ENCODE measurements around the gene EMC1. TPM values are rescaled to one million over a fixed set of nuclear protein-coding genes. Genes with fewer than 3 reads are reported as not detected.

EMC1 gene
- total RNA-seq, 2 donors from 2014 or later: 39.3 to 63.0 TPM

DNA sequence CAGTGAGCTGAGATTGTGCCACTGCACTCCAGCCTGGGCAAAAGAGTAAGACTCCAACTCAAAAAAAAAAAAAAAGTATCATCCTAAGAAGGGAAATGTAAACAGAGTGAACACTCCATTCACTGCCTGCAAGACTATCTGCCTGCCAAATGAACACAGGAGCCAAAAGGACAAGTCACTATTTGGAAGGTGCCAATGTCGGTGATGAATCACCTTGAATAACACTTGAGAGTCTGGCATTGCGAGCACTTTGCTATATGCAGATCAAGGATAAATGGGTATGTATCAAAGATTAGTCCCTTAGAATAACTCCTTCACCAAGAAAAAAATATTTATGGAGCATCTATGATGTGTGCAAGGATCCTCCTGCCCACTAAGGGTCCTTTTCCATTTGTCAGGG is 47.9 kb downstream of the EMC1 start:
- DNase-seq (ENCODE audit: low spot score): peak; percentile 59
- Histone ChIP-seq H3K27me3 (replicated peaks; ENCODE audit: insufficient read depth) (no peaks in the 10 kb centered on the region), H3K27ac (peak overlapping the region; percentile 59 to 66), H3K4me1 (ENCODE audit: control insufficient read depth in 1 of 2, low read depth in 2 of 2) (peaks cover 55 to 78% of the 10 kb centered on the region in 2 donors), H3K9me3 (no peaks in the 10 kb centered on the region), H3K4me3 (peak overlapping the region; percentile 23), H3K36me3 (peaks cover 16% of the 10 kb centered on the region)
- ATAC-seq (ENCODE audit: insufficient number of reproducible peaks, low FRiP score, low read depth): peak; percentile 87
- TF ChIP-seq, protein P1, sequence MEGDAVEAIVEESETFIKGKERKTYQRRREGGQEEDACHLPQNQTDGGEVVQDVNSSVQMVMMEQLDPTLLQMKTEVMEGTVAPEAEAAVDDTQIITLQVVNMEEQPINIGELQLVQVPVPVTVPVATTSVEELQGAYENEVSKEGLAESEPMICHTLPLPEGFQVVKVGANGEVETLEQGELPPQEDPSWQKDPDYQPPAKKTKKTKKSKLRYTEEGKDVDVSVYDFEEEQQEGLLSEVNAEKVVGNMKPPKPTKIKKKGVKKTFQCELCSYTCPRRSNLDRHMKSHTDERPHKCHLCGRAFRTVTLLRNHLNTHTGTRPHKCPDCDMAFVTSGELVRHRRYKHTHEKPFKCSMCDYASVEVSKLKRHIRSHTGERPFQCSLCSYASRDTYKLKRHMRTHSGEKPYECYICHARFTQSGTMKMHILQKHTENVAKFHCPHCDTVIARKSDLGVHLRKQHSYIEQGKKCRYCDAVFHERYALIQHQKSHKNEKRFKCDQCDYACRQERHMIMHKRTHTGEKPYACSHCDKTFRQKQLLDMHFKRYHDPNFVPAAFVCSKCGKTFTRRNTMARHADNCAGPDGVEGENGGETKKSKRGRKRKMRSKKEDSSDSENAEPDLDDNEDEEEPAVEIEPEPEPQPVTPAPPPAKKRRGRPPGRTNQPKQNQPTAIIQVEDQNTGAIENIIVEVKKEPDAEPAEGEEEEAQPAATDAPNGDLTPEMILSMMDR (IDR thresholded peaks at IDR 0.05): no peak

DNA sequence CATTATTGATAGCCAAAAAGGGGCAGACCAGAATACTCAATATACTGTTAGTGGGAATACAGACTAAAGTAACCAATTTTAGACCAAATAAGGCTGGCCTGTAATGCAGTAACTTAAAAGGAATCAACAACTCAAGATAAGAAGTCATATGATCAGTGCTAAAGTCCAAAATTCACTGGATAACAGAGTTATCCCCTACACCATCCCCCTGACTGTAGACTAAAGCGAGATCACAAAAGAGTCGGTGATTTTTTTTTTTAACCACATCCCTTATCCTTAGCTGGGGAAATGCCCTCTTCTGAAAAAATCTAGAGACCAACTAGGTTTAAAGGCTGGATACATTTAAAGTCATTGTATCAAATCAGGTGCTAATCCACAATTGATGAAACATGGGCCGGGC is 48.9 kb downstream of the EMC1 start:
- Histone ChIP-seq H3K36me3 (peaks cover 26% of the 10 kb centered on the region), H3K27me3 (replicated peaks; ENCODE audit: insufficient read depth) (no peaks in the 10 kb centered on the region), H3K4me3 (no peak overlapping the region), H3K4me1 (ENCODE audit: control insufficient read depth in 1 of 2, low read depth in 2 of 2) (peaks cover 48 to 68% of the 10 kb centered on the region in 2 donors), H3K9me3 (no peaks in the 10 kb centered on the region), H3K27ac (peak overlapping the region; percentile 59 to 66)
- DNase-seq (ENCODE audit: low spot score) (no peak), ATAC-seq (ENCODE audit: insufficient number of reproducible peaks, low FRiP score, low read depth) (no peak)
- TF ChIP-seq, protein P1 (IDR thresholded peaks at IDR 0.05): no peak

DNA sequence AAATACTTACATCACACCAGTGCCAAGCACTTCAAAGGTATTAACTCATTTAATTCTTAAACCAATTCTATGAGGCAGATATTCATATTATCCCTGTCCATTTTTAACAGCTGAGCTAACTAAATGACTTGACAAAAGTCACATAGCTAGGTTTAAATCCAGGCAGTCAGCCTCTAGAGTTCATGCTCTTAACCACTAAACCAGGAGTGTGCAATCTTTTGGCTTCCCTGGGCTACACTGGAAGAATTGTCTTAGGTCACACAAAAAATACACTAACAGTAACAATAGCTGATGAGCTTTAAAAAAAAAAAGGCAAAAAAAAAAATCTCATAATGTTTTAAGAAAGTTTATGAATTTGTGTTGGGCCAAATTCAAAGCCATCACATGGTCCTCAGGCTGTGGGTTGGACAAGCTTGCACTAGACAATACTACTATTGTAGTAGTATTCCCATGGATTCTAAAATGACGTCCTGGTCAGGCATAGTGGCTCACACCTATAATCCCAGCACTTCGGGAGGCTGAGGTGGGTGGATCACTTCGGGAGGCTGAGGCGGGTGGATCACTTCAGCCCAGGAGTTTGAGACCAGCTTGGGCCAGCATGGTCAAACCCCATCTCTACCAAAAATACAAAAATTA is 51.2 kb downstream of the EMC1 start:
- DNase-seq (ENCODE audit: low spot score) (no peak), ATAC-seq (ENCODE audit: insufficient number of reproducible peaks, low FRiP score, low read depth) (no peak)
- Histone ChIP-seq H3K36me3 (peaks cover 45% of the 10 kb centered on the region), H3K9me3 (no peaks in the 10 kb centered on the region), H3K4me1 (ENCODE audit: control insufficient read depth in 1 of 2, low read depth in 2 of 2) (peaks cover 33 to 45% of the 10 kb centered on the region in 2 donors), H3K27ac (no peak overlapping the region), H3K27me3 (replicated peaks; ENCODE audit: insufficient read depth) (no peaks in the 10 kb centered on the region), H3K4me3 (no peak overlapping the region)
- TF ChIP-seq, protein P1 (IDR thresholded peaks at IDR 0.05): no peak

DNA sequence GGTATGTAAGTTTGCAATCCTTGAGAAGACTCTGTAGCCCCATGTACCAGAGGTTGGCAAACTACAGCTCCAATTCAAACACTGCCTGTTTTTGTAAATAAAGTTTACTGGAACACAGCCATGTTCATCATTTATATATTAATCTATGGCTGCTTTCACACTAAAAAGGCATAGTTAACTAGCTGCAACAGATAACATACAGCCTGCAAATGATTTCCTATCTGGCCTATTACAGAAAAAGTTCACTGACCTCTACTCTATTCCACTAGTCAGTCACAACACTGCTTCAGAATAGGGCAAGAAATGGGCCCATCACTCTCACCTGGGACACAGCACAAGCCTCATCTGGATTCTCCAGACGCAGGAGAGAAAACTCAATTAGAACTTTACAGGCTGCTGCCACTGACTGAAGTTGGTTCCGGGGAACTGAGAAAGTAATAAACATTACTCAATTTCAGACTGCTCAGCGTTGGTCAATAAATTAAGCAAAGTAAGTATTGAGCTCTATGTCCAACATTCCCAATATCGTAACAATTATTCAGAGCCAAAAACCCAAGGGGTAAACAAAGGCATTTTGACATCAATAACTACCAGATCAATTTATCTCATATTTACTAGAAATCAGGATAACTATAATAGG is 51.9 kb downstream of the EMC1 start:
- TF ChIP-seq, protein P1 (IDR thresholded peaks at IDR 0.05): no peak
- peaks cover 27 to 38% of the 10 kb centered on the region in 2 donors for H3K4me1 ChIP-seq (ENCODE audit: control insufficient read depth in 1 of 2, low read depth in 2 of 2)
- H3K27ac ChIP-seq: no peak overlapping the region
- H3K4me3 ChIP-seq: no peak overlapping the region
- ATAC-seq (ENCODE audit: insufficient number of reproducible peaks, low FRiP score, low read depth): no peak
- peaks cover 45% of the 10 kb centered on the region for H3K36me3 ChIP-seq
- no peaks in the 10 kb centered on the region for H3K9me3 ChIP-seq
- H3K27me3 ChIP-seq (replicated peaks; ENCODE audit: insufficient read depth): no peaks in the 10 kb centered on the region
- no peak for DNase-seq (ENCODE audit: low spot score)

DNA sequence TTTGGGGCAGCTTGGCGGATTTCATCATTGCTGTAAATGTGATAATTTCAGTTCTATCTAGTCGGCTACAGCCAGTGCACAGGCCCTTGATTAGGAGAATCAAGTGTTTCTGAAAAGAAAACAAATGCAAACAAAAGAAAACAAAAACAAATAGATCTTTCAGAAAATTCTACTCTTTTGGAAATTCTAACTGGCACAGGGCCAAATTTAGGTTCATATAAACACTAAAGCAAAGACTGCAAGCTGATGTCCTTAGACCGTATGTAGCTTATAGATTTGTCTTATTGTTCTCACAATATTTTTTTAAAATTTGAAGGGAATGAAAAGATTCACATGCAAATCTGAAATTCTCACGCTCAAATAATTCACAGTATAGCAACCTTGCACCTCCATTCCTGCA is 52.5 kb downstream of the EMC1 start:
- Histone ChIP-seq H3K4me1 (ENCODE audit: control insufficient read depth in 1 of 2, low read depth in 2 of 2) (peaks cover 22 to 32% of the 10 kb centered on the region in 2 donors), H3K36me3 (peaks cover 47% of the 10 kb centered on the region), H3K9me3 (no peaks in the 10 kb centered on the region), H3K4me3 (no peak overlapping the region), H3K27me3 (replicated peaks; ENCODE audit: insufficient read depth) (no peaks in the 10 kb centered on the region), H3K27ac (no peak overlapping the region)
- DNase-seq (ENCODE audit: low spot score) (no peak), ATAC-seq (ENCODE audit: insufficient number of reproducible peaks, low FRiP score, low read depth) (no peak)
- TF ChIP-seq, protein P1 (IDR thresholded peaks at IDR 0.05): no peak
